Measurements from ENCODE around the gene TFDP1. TPM values are rescaled to one million over a fixed set of nuclear protein-coding genes. Genes with fewer than 3 reads are reported as not detected.

Gene TFDP1
- total RNA-seq, 6 experiments from 2014 or later = 121 to 155 (median 150) TPM

- Mint-ChIP-seq H3K36me3 (ENCODE audit: low read depth) (peaks cover 36% of the 10 kb centered on the region), H3K27me3 (ENCODE audit: insufficient read depth) (no peaks in the 10 kb centered on the region), H3K9me3 (peaks cover 6% of the 10 kb centered on the region; the same call in 1 of the 2 replicates), H3K4me1 (ENCODE audit: low read depth) (no peaks in the 10 kb centered on the region), H3K4me3 (no peak overlapping the region), H3K27ac (no peak overlapping the region)
- DNase-seq = no peak
- no peak for TF ChIP-seq CTCF (IDR thresholded peaks at IDR 0.05)
Measured at GRCh38 chr13:113602291-113602988, 17.9 kb downstream of the TFDP1 start.

- Mint-ChIP-seq H3K4me1 (ENCODE audit: low read depth) (no peaks in the 10 kb centered on the region), H3K4me3 (no peak overlapping the region), H3K27ac (no peak overlapping the region), H3K9me3 (peaks cover 6% of the 10 kb centered on the region; the same call in 1 of the 2 replicates), H3K27me3 (ENCODE audit: insufficient read depth) (no peaks in the 10 kb centered on the region), H3K36me3 (ENCODE audit: low read depth) (peaks cover 30% of the 10 kb centered on the region)
- no peak for TF ChIP-seq CTCF (IDR thresholded peaks at IDR 0.05)
- DNase-seq = no peak
Measured at GRCh38 chr13:113603116-113603710, 18.7 kb downstream of the TFDP1 start.

- no peaks in the 10 kb centered on the region for H3K27me3 Mint-ChIP-seq (ENCODE audit: insufficient read depth)
- H3K4me3 Mint-ChIP-seq = no peak overlapping the region
- no peak for TF ChIP-seq CTCF (IDR thresholded peaks at IDR 0.05)
- no peak overlapping the region for H3K27ac Mint-ChIP-seq
- DNase-seq = no peak
- H3K9me3 Mint-ChIP-seq = no peaks in the 10 kb centered on the region
- no peaks in the 10 kb centered on the region for H3K4me1 Mint-ChIP-seq (ENCODE audit: low read depth)
- peaks cover 22% of the 10 kb centered on the region for H3K36me3 Mint-ChIP-seq (ENCODE audit: low read depth)
Measured at GRCh38 chr13:113604186-113604585, 19.6 kb downstream of the TFDP1 start.

- no peak for TF ChIP-seq CTCF (IDR thresholded peaks at IDR 0.05)
- H3K27ac Mint-ChIP-seq = no peak overlapping the region
- no peaks in the 10 kb centered on the region for H3K9me3 Mint-ChIP-seq
- peaks cover 21% of the 10 kb centered on the region for H3K36me3 Mint-ChIP-seq (ENCODE audit: low read depth)
- no peak overlapping the region for H3K4me3 Mint-ChIP-seq
- H3K27me3 Mint-ChIP-seq (ENCODE audit: insufficient read depth) = peaks cover 2% of the 10 kb centered on the region; the same call in 1 of the 2 replicates
- DNase-seq = no peak
- no peaks in the 10 kb centered on the region for H3K4me1 Mint-ChIP-seq (ENCODE audit: low read depth)
Measured at GRCh38 chr13:113605461-113605860, 20.9 kb downstream of the TFDP1 start.

GRCh38 chr13:113605866-113606438 is 21.4 kb downstream of the TFDP1 start:
- H3K4me3 Mint-ChIP-seq = no peak overlapping the region
- H3K27me3 Mint-ChIP-seq (ENCODE audit: insufficient read depth) = peaks cover 2% of the 10 kb centered on the region; the same call in 1 of the 2 replicates
- no peaks in the 10 kb centered on the region for H3K9me3 Mint-ChIP-seq
- no peak overlapping the region for H3K27ac Mint-ChIP-seq
- no peak for DNase-seq
- peaks cover 23% of the 10 kb centered on the region for H3K36me3 Mint-ChIP-seq (ENCODE audit: low read depth)
- TF ChIP-seq CTCF (IDR thresholded peaks at IDR 0.05) = no peak
- H3K4me1 Mint-ChIP-seq (ENCODE audit: low read depth) = no peaks in the 10 kb centered on the region
